ENCODE data around the gene CUL7. TPM values are rescaled to one million over a fixed set of nuclear protein-coding genes. Genes with fewer than 3 reads are reported as not detected.
"Not testable (repeated sequence)": the region's sequence is repeated elsewhere in the genome, so short reads cannot be mapped to it uniquely, and the experiment has no call there.

CUL7 gene
- total RNA-seq, 1 donor from 2014 or later: 22.6 TPM

GRCh38 chr6:43088654-43089056, 35.0 kb upstream of the CUL7 start:
- no peak for DNase-seq
- Mint-ChIP-seq H3K4me1 (peaks cover 13% of the 10 kb centered on the region), H3K9me3 (no peaks in the 10 kb centered on the region), H3K27ac (no peak overlapping the region), H3K36me3 (ENCODE audit: low read depth) (no peaks in the 10 kb centered on the region), H3K27me3 (peaks cover 3% of the 10 kb centered on the region), H3K4me3 (no peak overlapping the region)
- intact Hi-C loops (cut with micrococcal nuclease): no loop called here

DNA sequence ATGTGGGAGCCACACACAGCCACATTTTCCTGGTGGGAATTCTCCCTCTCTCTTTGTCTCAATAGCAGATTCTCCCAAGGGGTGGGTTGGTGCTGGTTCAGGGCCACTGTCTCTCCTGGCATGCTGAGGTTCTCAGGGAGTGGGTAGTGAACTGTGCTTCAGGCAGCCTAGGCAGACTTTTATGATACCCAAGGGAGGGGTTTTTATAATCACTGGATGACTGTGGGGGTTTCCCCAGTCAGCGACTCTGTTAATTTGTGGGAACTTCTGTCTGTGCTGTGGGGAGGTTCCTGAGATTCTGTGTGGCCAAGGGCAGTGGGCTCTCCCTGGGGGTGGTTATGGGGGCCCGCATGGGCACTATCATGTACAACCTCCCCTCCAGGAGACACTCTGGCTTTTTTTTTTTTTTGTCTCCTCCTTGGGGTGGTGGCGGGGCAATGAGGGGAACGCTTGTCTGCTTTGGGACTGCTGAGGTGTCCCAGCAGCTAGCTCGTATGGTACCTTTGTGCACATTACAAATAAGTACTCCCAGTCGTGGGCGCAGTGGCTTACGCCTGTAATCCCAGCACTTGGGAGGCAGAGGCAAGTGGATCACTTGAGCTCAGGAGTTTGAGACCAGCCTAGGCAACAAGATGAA, 32.5 kb upstream of the CUL7 start:
- no peaks in the 10 kb centered on the region for H3K9me3 Mint-ChIP-seq
- H3K36me3 Mint-ChIP-seq (ENCODE audit: low read depth): no peaks in the 10 kb centered on the region
- peaks cover 6% of the 10 kb centered on the region for H3K4me1 Mint-ChIP-seq
- intact Hi-C loops (cut with micrococcal nuclease): no loop called here
- no peak overlapping the region for H3K4me3 Mint-ChIP-seq
- no peak overlapping the region for H3K27ac Mint-ChIP-seq
- H3K27me3 Mint-ChIP-seq: peaks cover 3% of the 10 kb centered on the region
- DNase-seq: no peak

DNA sequence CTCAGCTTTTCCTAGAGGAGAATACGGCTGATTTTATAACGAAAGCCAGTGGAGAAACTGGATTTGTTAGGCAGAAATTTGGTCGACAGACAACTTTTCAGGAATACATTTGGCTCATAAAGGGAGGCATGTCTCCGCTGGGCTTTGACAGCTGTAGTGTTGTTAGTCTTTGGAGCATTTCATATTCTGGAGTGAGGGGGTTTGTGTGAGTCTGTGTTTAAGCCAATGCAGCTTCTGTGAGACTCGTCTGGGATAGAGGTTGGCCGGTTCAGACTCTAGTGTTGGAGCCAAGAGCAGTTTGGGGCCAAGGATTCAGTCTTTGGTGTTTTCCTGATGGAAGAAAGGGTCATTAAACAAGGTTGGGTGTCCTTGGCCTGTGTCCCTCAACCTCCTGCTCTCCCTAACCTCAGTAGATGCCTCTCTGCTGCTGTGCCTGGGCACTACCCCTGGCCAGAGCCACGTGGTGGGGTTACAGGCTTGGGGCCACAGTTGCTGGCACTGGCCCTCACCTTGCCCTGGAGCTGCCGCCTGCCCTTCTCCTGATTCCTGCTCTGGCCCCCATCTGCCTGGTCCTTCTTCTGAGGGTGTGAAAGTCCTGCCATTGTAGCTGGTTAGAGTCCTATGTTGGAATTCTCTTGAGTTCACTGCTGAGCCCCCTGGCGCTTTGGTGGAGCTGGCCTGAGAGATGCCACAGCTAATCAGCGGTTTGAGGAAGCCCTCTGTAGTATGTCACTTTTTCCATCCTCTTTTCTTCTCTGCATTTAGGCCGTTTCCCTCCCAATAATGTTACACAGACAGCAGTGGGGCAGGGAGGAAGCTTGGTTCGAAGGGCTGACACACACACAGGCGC, 29.4 kb upstream of the CUL7 start:
- H3K9me3 Mint-ChIP-seq: no peaks in the 10 kb centered on the region
- peaks cover 6% of the 10 kb centered on the region for H3K4me1 Mint-ChIP-seq
- peaks cover 20% of the 10 kb centered on the region for H3K27me3 Mint-ChIP-seq
- intact Hi-C loops (cut with micrococcal nuclease): no loop called here
- no peak for DNase-seq
- no peak overlapping the region for H3K4me3 Mint-ChIP-seq
- no peaks in the 10 kb centered on the region for H3K36me3 Mint-ChIP-seq (ENCODE audit: low read depth)
- no peak overlapping the region for H3K27ac Mint-ChIP-seq

DNA sequence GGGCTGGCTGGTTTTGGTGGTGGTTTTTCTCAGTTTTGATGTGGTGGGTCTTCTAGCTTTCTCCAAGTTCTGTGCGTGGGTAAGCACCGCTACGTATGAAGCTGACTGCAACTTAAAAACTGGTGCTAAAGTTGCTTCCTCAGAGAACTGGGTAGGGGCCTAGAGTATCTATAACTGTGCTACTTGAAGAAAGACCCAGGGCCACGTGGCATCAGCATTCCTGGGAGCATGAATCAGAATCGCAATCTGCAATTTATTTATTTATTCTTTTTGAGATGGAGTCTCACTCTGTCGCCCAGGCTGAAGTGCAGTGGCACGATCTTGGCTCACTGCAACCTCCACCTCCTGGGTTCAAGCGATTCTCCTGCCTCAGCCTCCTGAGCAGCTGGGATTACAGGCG, 28.3 kb upstream of the CUL7 start:
- H3K9me3 Mint-ChIP-seq; DNase-seq; intact Hi-C loops (cut with micrococcal nuclease); H3K4me3 Mint-ChIP-seq; H3K4me1 Mint-ChIP-seq; H3K27ac Mint-ChIP-seq; H3K36me3 Mint-ChIP-seq (ENCODE audit: low read depth): not testable (repeated sequence)
- H3K27me3 Mint-ChIP-seq: peaks cover 31% of the 10 kb centered on the region

- Mint-ChIP-seq H3K36me3 (ENCODE audit: low read depth) (no peaks in the 10 kb centered on the region), H3K27ac (no peak overlapping the region), H3K9me3 (no peaks in the 10 kb centered on the region), H3K4me1 (peaks cover 7% of the 10 kb centered on the region), H3K4me3 (no peak overlapping the region), H3K27me3 (peaks cover 35% of the 10 kb centered on the region)
- DNase-seq: no peak
- intact Hi-C loops (cut with micrococcal nuclease): no loop called here
Measured at GRCh38 chr6:43081043-43081442, 27.4 kb upstream of the CUL7 start.

DNA sequence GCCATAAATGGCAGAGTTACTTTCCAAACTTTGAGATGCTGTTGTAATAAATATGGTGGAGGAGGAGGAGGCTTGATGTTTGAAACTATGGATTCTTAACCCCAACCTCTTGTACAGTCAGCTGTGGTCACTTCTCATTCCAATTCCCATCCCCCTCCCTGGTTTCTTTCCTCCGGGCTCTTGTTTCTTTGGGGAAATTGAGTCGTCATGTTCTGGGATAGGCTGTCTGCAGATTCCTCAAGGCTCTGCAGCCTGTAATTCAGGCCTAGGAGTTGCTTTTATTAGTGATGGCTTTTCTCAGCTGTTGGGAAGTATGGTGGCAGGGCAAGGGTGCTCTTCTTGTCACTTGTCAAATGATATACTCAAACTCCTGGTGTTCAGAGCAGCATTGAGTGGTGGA, 25.0 kb upstream of the CUL7 start:
- Mint-ChIP-seq H3K27ac (no peak overlapping the region), H3K36me3 (ENCODE audit: low read depth) (peaks cover 2% of the 10 kb centered on the region), H3K9me3 (no peaks in the 10 kb centered on the region), H3K27me3 (peaks cover 36% of the 10 kb centered on the region), H3K4me1 (peaks cover 5% of the 10 kb centered on the region), H3K4me3 (no peak overlapping the region)
- no peak for DNase-seq
- intact Hi-C loops (cut with micrococcal nuclease): no loop called here

DNA sequence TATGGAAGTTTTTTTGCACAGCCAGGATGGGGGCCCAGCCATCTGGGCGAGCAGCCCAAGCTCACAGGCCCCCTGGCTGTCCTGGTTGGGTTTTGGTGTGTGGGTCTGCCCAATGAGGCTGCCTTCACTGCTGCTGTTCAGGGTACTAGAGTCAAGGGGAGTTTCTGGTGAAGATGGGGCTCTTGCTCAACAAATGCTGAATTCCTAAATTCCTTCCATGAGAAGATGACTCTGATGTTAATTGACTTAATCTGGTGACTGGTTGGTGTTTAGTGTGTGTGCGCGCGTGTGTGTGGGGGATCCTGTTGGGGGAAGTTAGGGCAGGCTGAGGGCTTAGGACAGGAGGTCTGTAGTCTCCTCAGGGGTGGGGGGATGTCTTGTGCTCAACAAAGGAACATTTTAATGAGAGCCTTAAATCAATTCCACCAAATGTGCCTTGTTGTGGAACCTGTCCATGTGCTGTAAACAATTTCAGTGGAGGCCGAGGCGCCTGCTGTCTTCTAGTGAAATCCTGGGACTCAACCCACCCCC, 24.4 kb upstream of the CUL7 start:
- Mint-ChIP-seq H3K9me3 (no peaks in the 10 kb centered on the region), H3K27me3 (peaks cover 36% of the 10 kb centered on the region), H3K27ac (no peak overlapping the region), H3K4me1 (peaks cover 5% of the 10 kb centered on the region), H3K4me3 (no peak overlapping the region), H3K36me3 (ENCODE audit: low read depth) (peaks cover 3% of the 10 kb centered on the region)
- DNase-seq: no peak
- intact Hi-C loops (cut with micrococcal nuclease): no loop called here

DNA sequence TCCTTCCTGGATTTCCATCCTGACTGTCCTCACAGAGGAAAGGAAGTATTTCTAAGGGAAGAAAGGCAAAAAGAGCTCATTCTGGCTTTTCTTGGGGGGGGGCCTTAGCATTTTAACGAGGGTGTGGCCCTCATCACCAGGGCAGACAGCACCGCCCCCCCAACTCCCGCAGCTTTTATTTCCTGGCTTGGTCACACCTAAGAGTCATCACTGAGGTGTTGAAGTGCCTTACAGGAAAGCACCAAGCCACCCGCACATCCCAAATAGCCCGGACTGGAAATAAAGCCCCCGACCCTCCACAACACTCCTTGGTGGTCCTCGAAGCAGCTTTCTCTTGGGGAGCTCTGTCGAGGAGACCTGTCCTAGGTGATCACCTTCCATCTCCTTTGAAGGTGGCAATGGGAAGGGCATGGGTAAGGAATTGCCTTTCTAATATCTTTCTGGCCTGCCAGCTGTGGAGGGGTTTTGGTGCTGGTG, 23.7 kb upstream of the CUL7 start:
- H3K36me3 Mint-ChIP-seq (ENCODE audit: low read depth): peaks cover 7% of the 10 kb centered on the region
- H3K27me3 Mint-ChIP-seq: peaks cover 36% of the 10 kb centered on the region
- peak; percentile 56 for DNase-seq
- H3K9me3 Mint-ChIP-seq: no peaks in the 10 kb centered on the region
- intact Hi-C loops (cut with micrococcal nuclease): no loop called here
- peaks cover 5% of the 10 kb centered on the region for H3K4me1 Mint-ChIP-seq
- H3K27ac Mint-ChIP-seq: no peak overlapping the region
- peak overlapping the region; percentile 73 for H3K4me3 Mint-ChIP-seq

DNA sequence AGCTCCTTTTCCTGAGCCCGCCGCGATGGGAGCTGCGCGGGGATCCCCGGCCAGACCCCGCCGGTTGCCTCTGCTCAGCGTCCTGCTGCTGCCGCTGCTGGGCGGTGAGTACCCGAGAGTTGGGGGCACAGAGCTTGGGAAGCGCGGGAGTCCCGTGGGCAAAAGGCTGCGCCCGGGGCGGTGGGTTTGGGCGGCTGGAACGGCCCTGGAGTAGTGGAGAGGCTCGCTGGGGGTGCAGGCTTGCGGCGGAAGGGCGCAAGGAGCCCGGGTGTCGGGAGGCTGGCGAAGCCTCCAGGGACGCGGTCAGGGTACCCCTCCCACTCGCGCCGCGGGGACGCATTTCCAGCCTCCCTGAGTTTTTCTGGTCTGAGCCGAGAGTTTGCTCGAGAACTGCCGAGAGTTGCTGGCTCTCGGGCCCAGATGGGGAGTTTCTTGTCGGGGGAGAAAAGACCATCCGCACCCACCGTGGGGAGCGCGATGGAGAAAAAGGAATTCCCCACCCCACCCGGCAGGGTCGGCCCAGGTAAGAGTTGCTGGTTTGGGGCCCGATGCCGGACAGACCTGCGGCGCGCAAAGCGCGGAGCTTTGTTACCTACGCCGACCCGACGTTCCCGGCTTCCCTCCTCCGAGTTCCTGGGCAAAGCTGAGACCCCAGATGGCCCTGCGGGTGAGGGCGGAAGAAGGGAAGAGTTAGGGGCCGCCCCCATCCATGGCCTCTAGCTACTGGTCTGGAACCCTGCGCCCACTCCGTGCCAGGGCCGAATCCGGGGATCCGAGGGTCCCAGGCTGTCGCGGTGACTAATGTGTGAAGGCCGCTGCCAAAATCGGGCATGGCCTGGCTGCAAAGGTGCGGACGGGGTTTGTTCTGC, 23.0 kb upstream of the CUL7 start:
- Mint-ChIP-seq H3K36me3 (ENCODE audit: low read depth) (peaks cover 7% of the 10 kb centered on the region), H3K4me1 (peaks cover 5% of the 10 kb centered on the region), H3K4me3 (peak overlapping the region; percentile 73), H3K27me3 (peaks cover 36% of the 10 kb centered on the region), H3K27ac (no peak overlapping the region), H3K9me3 (no peaks in the 10 kb centered on the region)
- DNase-seq: no peak
- intact Hi-C loops (cut with micrococcal nuclease): no loop called here

DNA sequence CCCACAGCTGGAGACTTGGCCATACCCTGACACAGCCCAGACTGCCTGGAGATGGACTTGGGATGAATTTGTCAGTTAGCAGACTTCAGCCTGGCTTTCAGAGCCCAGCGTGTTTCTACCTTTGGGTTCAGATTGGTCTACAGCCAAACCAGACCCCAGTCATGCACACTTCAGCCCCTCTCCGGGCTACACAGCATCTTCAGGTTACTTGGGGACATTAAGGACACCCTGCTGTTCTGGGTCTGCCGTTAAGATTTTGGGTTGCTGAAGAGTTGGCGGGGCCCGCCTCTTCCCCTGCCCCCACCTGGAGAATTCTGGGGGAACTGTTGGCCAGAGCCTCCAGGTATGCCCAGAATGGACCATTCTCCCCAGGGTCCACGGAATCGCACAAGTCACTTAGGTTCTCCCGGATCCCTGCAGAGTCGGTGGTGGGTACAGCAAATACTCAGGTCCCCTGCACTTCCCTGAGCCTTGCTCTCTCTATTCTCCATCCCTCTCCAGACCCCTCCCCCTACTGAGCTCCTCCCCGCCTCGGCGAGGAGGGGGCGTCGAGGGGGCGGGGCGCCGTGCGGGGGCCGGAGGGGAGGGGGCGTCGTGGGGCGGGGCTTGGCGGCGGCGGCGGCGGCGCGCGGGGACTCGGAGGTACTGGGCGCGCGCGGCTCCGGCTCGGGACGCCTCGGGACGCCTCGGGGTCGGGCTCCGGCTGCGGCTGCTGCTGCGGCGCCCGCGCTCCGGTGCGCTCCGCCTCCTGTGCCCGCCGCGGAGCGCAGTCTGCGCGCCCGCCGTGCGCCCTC, 22.2 kb upstream of the CUL7 start, which contains the start of gene PTK7:
Gene PTK7, plus strand, starts transcription at position 645 of the 794 bp plus-strand sequence. CDS start 175 bp downstream, outside the sequence.
- H3K4me1 Mint-ChIP-seq: peaks cover 5% of the 10 kb centered on the region
- intact Hi-C loops (cut with micrococcal nuclease): no loop called here
- DNase-seq: peak; percentile 78
- H3K27ac Mint-ChIP-seq: no peak within 1 kb of the TSS
- peaks cover 34% of the 10 kb centered on the region for H3K27me3 Mint-ChIP-seq
- H3K36me3 Mint-ChIP-seq (ENCODE audit: low read depth): peaks cover 7% of the 10 kb centered on the region
- peak within 1 kb of the TSS; percentile 73 for H3K4me3 Mint-ChIP-seq
- H3K9me3 Mint-ChIP-seq: no peaks in the 10 kb centered on the region

DNA sequence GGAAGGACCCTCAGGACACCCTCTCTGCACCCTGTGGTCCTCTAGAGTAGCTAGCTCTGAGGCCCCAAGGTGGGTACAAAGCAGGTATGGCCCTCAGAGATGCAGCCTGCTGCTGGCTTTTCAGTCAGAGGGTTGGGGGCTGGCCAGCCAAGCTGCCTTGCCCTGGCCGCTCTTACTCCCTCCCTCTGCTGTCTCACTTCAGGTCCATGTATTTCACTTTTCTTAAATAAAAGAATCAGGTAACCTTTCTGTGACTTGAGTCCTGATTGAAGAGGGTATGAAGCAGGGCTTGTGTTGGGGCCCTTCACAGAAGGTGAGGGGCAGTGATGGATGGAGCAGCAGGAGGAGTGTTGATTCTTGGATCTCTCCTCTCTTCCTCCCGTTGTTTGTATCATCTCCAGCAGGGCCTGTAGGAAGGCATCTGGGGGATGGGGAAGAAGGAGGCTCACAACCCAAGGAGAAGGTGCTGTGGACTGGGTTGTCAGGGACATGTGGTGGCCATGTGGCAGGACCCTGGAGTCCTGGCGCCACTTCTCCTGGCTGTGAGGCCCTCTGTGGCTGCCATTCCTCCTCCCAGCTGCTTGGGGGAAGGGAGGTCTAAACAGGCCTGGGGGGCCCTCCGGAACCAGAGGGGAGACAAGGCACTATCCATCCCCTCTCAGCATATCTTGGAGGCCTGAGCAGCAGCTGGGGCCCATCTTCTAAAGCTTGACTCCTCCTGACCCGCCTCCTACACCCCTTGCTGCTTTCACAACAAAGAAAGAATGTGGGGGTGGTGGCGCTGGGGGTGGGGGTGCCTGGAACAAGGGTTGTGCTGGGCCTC, 21.4 kb upstream of the CUL7 start:
- H3K9me3 Mint-ChIP-seq: no peaks in the 10 kb centered on the region
- peaks cover 5% of the 10 kb centered on the region for H3K4me1 Mint-ChIP-seq
- DNase-seq: no peak
- H3K36me3 Mint-ChIP-seq (ENCODE audit: low read depth): peaks cover 7% of the 10 kb centered on the region
- intact Hi-C loops (cut with micrococcal nuclease): no loop called here
- H3K27me3 Mint-ChIP-seq: peaks cover 30% of the 10 kb centered on the region
- H3K27ac Mint-ChIP-seq: no peak overlapping the region
- H3K4me3 Mint-ChIP-seq: no peak overlapping the region

DNA sequence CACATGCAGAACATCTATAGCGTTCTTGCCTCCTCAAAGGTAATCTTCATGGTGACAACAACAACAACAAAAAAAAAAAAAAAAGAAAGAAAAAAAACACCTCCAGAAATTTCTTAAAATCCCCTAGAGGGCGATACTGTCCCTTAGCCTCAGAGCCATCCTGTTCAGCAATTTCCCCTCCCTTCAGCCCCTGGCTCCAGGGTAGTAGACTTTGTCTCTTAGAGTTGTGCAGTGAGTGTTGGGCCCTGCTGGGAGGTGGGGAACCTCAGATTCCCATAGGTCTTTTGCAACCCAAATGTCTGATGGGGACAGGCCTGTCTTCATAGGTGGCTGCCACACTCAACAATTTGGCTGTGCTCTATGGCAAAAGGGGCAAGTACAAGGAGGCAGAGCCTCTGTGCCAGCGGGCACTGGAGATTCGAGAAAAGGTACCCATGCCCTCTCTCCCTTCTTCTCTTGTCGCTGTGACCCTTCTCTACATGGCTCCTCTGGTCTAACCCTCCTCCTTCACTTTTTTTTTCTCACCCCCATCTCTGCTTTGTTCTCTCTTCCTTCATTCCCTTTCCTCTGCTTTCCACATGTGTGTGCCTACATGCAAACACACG, 16.5 kb upstream of the CUL7 start:
- intact Hi-C loops (cut with micrococcal nuclease): loop anchor here (1.0 kb wide), 1 partner anchor 73 kb away; no protein-coding TSS in a partner anchor
- peak; percentile 76 for DNase-seq
- Mint-ChIP-seq H3K4me3 (no peak overlapping the region), H3K27me3 (peaks cover 3% of the 10 kb centered on the region), H3K27ac (no peak overlapping the region), H3K9me3 (no peaks in the 10 kb centered on the region), H3K36me3 (ENCODE audit: low read depth) (peaks cover 7% of the 10 kb centered on the region), H3K4me1 (peaks cover 2% of the 10 kb centered on the region)
